ENCODE measurements around the gene ITGB5.

The ITGB5 gene

DNA sequence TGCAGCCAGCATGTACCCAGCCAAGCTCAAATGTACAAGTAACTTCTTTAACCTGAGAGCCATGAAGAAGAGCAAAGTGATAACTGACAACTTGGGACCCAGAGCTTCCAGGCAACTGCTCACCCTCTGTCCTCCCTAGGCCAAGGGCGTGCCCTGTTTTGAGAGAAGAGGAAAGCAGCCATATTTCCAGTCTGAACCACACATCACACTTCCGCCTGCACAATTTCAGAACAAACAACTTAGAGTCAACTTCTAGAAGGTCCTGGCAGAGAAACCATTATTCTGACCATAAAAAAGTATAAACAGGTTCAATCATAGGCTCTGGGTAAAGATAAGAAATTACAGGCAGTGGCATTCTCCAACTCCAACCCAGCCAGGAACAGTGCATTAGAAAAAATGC is 50.1 kb downstream of the ITGB5 start:
- no peak for DNase-seq (ENCODE audit: low read depth)
- no peak overlapping the region for H3K4me3 ChIP-seq (ENCODE audit: low read length)
- TF ChIP-seq, protein P1, sequence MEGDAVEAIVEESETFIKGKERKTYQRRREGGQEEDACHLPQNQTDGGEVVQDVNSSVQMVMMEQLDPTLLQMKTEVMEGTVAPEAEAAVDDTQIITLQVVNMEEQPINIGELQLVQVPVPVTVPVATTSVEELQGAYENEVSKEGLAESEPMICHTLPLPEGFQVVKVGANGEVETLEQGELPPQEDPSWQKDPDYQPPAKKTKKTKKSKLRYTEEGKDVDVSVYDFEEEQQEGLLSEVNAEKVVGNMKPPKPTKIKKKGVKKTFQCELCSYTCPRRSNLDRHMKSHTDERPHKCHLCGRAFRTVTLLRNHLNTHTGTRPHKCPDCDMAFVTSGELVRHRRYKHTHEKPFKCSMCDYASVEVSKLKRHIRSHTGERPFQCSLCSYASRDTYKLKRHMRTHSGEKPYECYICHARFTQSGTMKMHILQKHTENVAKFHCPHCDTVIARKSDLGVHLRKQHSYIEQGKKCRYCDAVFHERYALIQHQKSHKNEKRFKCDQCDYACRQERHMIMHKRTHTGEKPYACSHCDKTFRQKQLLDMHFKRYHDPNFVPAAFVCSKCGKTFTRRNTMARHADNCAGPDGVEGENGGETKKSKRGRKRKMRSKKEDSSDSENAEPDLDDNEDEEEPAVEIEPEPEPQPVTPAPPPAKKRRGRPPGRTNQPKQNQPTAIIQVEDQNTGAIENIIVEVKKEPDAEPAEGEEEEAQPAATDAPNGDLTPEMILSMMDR (IDR thresholded peaks at IDR 0.05; ENCODE audit: insufficient read depth, low read depth, low read length, missing control alignments), result no peak

DNA sequence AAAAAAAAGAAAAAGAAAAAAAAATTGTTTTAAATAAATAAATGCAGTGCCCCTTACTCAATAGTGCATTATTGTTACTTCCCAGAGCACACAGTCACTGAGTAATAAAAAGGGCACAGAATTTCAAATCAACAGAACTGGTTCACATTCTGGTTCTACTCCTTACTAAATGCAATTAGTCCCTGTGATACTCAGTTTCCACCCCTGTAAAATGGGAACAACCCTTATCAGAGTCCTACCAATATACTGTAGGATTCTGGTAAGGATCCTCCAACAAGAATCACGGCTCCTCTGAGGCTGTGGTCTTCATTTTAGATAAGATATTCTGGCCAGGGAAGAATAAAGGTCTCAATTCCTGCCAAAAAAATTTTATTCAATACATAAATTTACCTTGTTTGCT is 50.7 kb downstream of the ITGB5 start:
- no peak for DNase-seq (ENCODE audit: low read depth)
- TF ChIP-seq, protein P1 (IDR thresholded peaks at IDR 0.05; ENCODE audit: insufficient read depth, low read depth, low read length, missing control alignments), result no peak
- H3K4me3 ChIP-seq (ENCODE audit: low read length), result no peak overlapping the region

DNA sequence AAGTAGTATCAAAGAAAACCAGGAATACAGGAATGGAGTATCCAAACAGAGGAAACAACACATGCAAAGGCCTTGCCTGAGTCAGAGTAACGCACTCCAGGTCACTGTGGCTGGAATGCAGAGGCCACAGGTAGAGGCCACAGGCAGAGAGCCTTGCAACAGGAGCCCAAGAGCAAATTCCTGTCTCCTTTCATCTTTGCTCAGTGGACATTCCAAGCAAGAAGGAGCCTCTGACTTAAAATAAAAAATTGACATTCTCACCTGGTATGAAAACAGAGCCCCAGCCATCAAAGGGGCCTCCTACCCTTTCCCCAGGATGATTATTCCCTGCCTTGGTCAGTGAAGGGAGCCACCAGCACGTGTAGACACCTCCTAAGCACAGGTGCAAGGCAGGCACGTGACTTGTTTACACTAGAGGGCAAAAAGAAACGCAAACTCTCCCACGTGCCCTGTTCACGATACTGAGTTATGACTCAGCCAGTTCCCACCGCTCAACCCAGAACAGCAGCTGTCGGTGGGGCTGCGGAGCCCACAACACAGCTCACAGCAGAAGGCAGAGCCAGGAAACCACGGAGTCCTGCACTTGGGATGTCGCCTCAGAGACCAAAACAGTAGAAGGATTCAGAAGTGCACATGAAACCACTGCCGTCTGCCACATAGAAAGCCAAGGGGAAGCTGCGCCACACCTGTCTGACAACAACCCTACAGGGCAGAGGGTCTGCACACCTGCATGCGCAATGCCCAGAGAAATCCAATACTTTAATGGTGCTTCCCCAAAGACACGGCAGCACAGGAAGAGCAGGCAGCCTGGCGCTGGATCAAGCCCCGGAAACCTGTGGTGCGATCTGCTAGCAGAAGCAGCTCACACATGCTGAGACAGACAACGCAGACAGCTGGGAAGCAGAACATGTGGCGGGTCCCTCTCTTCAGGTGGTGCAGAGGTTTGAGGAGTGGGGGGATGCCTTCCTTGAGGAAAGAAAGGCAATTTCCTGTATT is 52.1 kb downstream of the ITGB5 start:
- peak; percentile 68 for DNase-seq (ENCODE audit: low read depth)
- TF ChIP-seq, protein P1 (IDR thresholded peaks at IDR 0.05; ENCODE audit: insufficient read depth, low read depth, low read length, missing control alignments), result no peak
- H3K4me3 ChIP-seq (ENCODE audit: low read length), result peak overlapping the region; percentile 4

DNA sequence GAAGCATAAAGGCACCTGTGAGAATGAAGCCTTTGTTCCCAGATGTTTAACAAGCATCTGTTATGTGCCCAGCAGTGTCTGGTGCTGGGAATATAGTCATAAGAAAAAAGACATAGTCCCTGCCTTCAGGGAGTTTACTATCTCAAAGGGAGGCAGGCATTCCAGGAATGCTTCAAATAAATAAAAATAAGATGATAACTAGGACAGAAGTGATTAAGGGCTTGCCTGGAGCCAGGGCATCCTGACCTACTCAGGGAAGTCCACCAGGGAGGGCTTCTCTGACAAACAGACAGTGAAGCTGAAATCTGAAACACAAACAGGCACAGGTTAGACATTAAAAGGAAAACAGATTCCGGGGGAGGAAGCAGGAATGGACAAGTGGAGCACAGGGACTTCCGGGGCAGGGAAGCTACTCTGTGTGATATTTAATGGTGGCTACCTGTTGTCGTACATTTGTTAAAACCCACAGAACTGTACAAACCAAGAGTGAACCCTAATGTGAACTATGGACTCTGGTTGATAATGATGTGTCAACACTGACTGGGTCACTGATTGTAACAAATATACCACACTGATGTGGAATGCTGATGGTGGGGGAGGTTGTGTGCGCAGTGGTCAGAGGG is 53.3 kb downstream of the ITGB5 start:
- no peak for DNase-seq (ENCODE audit: low read depth)
- no peak overlapping the region for H3K4me3 ChIP-seq (ENCODE audit: low read length)
- TF ChIP-seq, protein P1 (IDR thresholded peaks at IDR 0.05; ENCODE audit: insufficient read depth, low read depth, low read length, missing control alignments), result no peak

DNA sequence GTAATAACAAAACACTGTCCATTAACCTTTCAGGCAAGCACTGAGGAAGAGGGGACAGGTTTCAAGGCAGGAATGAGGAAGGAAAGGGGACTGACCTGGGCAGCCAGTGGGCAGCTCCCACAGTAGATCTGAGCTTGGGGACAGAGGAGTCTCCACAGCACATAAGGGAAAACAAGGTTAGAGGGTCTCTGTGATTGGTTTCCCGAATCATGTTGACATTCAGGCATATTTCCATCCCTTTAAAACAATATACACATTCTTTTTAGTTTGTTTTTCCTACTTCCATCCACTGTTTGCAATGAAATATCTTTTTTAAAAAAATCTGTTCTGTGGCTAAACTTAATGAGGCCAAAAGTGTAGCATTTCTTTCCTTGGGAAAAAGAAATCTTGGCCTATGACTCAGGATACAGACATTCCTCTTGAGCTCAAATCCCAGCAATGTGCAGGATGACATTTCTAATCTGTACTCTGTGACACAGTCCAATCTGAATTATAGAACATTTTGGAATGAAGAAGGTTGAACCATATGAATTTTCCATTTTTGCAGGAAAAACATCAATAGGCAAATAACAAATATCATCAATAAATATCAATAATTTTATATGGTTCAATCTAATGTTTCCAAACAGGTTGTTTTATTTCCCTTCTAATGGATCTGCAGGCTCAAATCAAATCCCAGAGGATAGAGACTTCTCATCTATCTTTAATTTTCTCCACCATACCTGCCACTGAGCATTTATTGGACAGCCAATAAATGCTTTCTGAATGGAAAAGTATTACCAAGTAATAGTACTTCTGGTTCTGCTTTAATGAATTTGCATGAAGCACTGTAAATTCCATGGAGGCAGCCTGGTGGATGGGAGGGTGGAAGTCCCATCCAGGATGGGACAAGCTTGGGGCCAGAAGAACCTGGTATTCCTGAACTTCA is 54.1 kb downstream of the ITGB5 start:
- DNase-seq (ENCODE audit: low read depth), result no peak
- TF ChIP-seq, protein P1 (IDR thresholded peaks at IDR 0.05; ENCODE audit: insufficient read depth, low read depth, low read length, missing control alignments), result no peak
- H3K4me3 ChIP-seq (ENCODE audit: low read length), result no peak overlapping the region

DNA sequence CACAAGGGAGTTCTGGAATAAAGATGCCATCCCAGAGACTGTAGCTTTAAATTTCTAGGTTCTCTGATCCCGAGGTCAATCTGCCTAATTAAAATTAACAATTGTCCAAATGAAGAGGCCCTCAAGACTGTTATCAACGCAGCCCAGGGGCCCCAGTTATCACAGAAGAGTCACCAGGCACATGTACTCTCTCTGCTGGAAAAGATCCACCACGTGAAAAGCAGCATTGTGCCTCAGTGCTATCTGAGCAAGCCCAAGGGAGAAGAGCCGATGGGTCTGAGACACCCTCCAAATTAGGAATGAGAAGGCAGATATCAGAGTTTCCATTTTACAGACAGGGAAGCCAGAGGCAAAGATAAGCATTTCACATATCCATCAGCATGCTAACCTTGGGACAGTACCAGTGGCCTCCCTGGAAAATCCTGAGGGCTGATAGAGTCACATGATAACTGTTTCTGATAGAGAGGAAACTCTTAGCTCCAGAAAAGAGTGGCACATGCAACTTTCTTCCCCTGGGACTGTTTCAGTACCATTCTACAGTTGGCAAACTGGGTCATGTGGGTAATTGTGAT is 55.5 kb downstream of the ITGB5 start:
- H3K4me3 ChIP-seq (ENCODE audit: low read length), result no peak overlapping the region
- TF ChIP-seq, protein P1 (IDR thresholded peaks at IDR 0.05; ENCODE audit: insufficient read depth, low read depth, low read length, missing control alignments), result no peak
- no peak for DNase-seq (ENCODE audit: low read depth)

All from epithelial cell of esophagus (primary cell).